COLO829 (cell line): ENCODE data around the gene RNF167.

Experiments
- DNase-seq: peaks from one replicate; pipeline ENCODE4 v3.0.0; 2012; ENCODE audit warnings: low spot score

RNF167 gene

GRCh38 chr17:4938688-4939545 lies 1.2 kb upstream of the RNF167 start:
- no peak for DNase-seq

GRCh38 chr17:4939546-4939795 lies 597 bp upstream of the RNF167 start:
- DNase-seq = no peak

GRCh38 chr17:4940555-4941318 lies 669 bp downstream of the RNF167 start:
- DNase-seq = peak; percentile 87

GRCh38 chr17:4941319-4941610 lies 1.2 kb downstream of the RNF167 start:
- no peak for DNase-seq

- DNase-seq = no peak
Observed at GRCh38 chr17:4942760-4943508, 2.9 kb downstream of the RNF167 start.

- DNase-seq = no peak
Observed at GRCh38 chr17:4944163-4944553, 4.1 kb downstream of the RNF167 start.

- no peak for DNase-seq
Observed at GRCh38 chr17:4944554-4945175, 4.6 kb downstream of the RNF167 start.

GRCh38 chr17:4945176-4945943 lies 5.3 kb downstream of the RNF167 start:
- DNase-seq = peak; percentile 90

GRCh38 chr17:4945944-4946280 lies 5.8 kb downstream of the RNF167 start:
- no peak for DNase-seq

- DNase-seq = no peak
Observed at GRCh38 chr17:4946312-4946976, 6.4 kb downstream of the RNF167 start.

- DNase-seq = no peak
Observed at GRCh38 chr17:4947010-4947410, 6.9 kb downstream of the RNF167 start.

- no peak for DNase-seq
Observed at GRCh38 chr17:4947411-4948165, 7.5 kb downstream of the RNF167 start.

GRCh38 chr17:4948166-4948930 lies 8.3 kb downstream of the RNF167 start, which contains the start of gene PFN1:
Gene PFN1, minus strand, starts transcription at chr17:4948530. Its CDS starts 136 bp downstream, at chr17:4948394.
- DNase-seq = peak; percentile 86

- DNase-seq = peak; percentile 88
Observed at GRCh38 chr17:4948931-4949320, 8.9 kb downstream of the RNF167 start.

- no peak for DNase-seq
Observed at GRCh38 chr17:4949321-4950074, 9.4 kb downstream of the RNF167 start.

- no peak for DNase-seq
Observed at GRCh38 chr17:4950075-4950745, 10.1 kb downstream of the RNF167 start.

GRCh38 chr17:4950746-4951204 lies 10.7 kb downstream of the RNF167 start, which contains the start of gene ENO3:
Gene ENO3, plus strand, starts transcription at chr17:4951119. Its CDS starts 711 bp downstream, at chr17:4951830.
- no peak for DNase-seq

GRCh38 chr17:4951486-4951885 lies 11.4 kb downstream of the RNF167 start:
- no peak for DNase-seq
